HepG2 (cell line): ENCODE measurements around the gene FOXK2. TPM values are rescaled to one million over a fixed set of nuclear protein-coding genes. Genes with fewer than 3 reads are reported as not detected.

ENCODE experiments used
- BRCA1 ChIP-seq: sonication (generic); formaldehyde crosslinking; IDR thresholded peaks from 2 replicates; pipeline ENCODE4 v1.4.0; 2020; ENCODE audit warnings: missing genetic modification reagents
- CBX5 ChIP-seq: sonication (generic); formaldehyde crosslinking; IDR thresholded peaks from 2 replicates; pipeline ENCODE4 v1.4.0; 2020; ENCODE audit warnings: missing genetic modification reagents, borderline replicate concordance
- ESRRA ChIP-seq: sonication (generic); formaldehyde crosslinking; IDR thresholded peaks from 2 replicates; pipeline ENCODE4 v1.5.1; 2020; ENCODE audit warnings: mild to moderate bottlenecking, low read depth, missing genetic modification reagents
- FOXJ3 ChIP-seq: sonication (generic); formaldehyde crosslinking; IDR thresholded peaks from 2 replicates; pipeline ENCODE4 v1.4.0; 2020; ENCODE audit warnings: missing genetic modification reagents, mild to moderate bottlenecking, borderline replicate concordance
- GABPB1 ChIP-seq: IDR thresholded peaks from 2 replicates; pipeline ENCODE4 v1.6.1; 2016; ENCODE audit warnings: mild to moderate bottlenecking, missing genetic modification reagents, moderate library complexity, missing compliant biosample characterization
- GLMP ChIP-seq: sonication (generic); formaldehyde crosslinking; IDR thresholded peaks from 2 replicates; pipeline ENCODE4 v1.9.0; 2021; ENCODE audit warnings: missing genetic modification reagents, mild to moderate bottlenecking, borderline replicate concordance
- GTF2F1 ChIP-seq: fragments of 150-350 bp; IDR thresholded peaks from 2 replicates; pipeline ENCODE4 v1.6.1; 2014; ENCODE audit warnings: low read length
- HOXA9 ChIP-seq: sonication (generic); formaldehyde crosslinking; IDR thresholded peaks from 2 replicates; pipeline ENCODE4 v1.8.1; 2022; ENCODE audit warnings: missing genetic modification reagents, mild to moderate bottlenecking, moderate library complexity, borderline replicate concordance
- JUND ChIP-seq: sonication (generic); formaldehyde crosslinking; IDR thresholded peaks from 2 replicates; pipeline ENCODE4 v1.8.0; 2022; ENCODE audit warnings: mild to moderate bottlenecking, missing genetic modification reagents
- NR2C2 ChIP-seq: sonication (generic); formaldehyde crosslinking; IDR thresholded peaks from 2 replicates; pipeline ENCODE4 v1.4.0; 2020; ENCODE audit warnings: missing genetic modification reagents, mild to moderate bottlenecking, moderate library complexity, borderline replicate concordance
- SKIL ChIP-seq: sonication (generic); formaldehyde crosslinking; IDR thresholded peaks from 2 replicates; pipeline ENCODE4 v1.8.0; 2022; ENCODE audit warnings: missing genetic modification reagents, mild to moderate bottlenecking, moderate library complexity, borderline replicate concordance
- SOX5 ChIP-seq: IDR thresholded peaks from 2 replicates; pipeline ENCODE4 v1.6.1; 2016; ENCODE audit warnings: borderline replicate concordance
- TOE1 ChIP-seq: sonication (generic); formaldehyde crosslinking; IDR thresholded peaks from 2 replicates; pipeline ENCODE4 v1.4.0; 2020; ENCODE audit warnings: mild to moderate bottlenecking, missing genetic modification reagents
- ZGPAT ChIP-seq: IDR thresholded peaks from 2 replicates; pipeline ENCODE4 v1.6.1; 2016; ENCODE audit warnings: mild to moderate bottlenecking
- ZNF563 ChIP-seq: sonication (generic); formaldehyde crosslinking; IDR thresholded peaks from 2 replicates; pipeline ENCODE4 v1.8.0; 2022; ENCODE audit warnings: mild to moderate bottlenecking, moderate library complexity, missing genetic modification reagents
- ZNF609 ChIP-seq: sonication (generic); formaldehyde crosslinking; IDR thresholded peaks from 2 replicates; pipeline ENCODE4 v1.4.0; 2020; ENCODE audit warnings: mild to moderate bottlenecking, missing genetic modification reagents, borderline replicate concordance
- ZNF772 ChIP-seq: sonication (generic); formaldehyde crosslinking; IDR thresholded peaks from 2 replicates; pipeline ENCODE4 v1.5.0; 2020; ENCODE audit warnings: mild to moderate bottlenecking, missing genetic modification reagents
- ZNF777 ChIP-seq: sonication (generic); formaldehyde crosslinking; IDR thresholded peaks from 2 replicates; pipeline ENCODE4 v1.4.0; 2020; ENCODE audit warnings: missing genetic modification reagents
- polyA plus RNA-seq, 8 experiments: library from polyadenylated mRNA; depleted of rRNA in 3 of 8; stranded (reverse) in 7 of 8; unstranded in 1 of 8; fragments of >200 nt; fragmentation: Illumina TruSeq in 4 of 8; extraction: Trizol in 4 of 8; gene quantifications; 2 replicates each; pipeline versions ENCODE4 v1.2.1 to v1.2.3, GENCODE V29; 2011 to 2016; ENCODE audit warnings: low read depth in 4 of 8, missing spikeins in 1 of 8, mixed read lengths in 1 of 8; ENCODE audit not compliant: insufficient read depth in 1 of 8
- total RNA-seq, 5 experiments: library from RNA; depleted of rRNA; stranded (reverse); fragments of >200 nt; fragmentation: Illumina TruSeq; extraction: Trizol; gene quantifications; 2 replicates each; pipeline ENCODE4 v1.2.3, GENCODE V29; 2016; ENCODE audit warnings: low read depth in 1 of 5

The FOXK2 gene
- total and polyA plus RNA-seq, 2 of the 13 experiments (the other 11 are each of a cell fraction or from before 2014, with no cell fraction given) = 67.1 to 67.2 TPM

GRCh38 chr17:82519971-82520903 is 705 bp downstream of the FOXK2 start (continued):
- TF ChIP-seq SKIL = no peak
- TF ChIP-seq TOE1 (CRISPR knock-in tag) = no peak
- TF ChIP-seq ZNF777 (CRISPR knock-in tag) = no peak; the same call in 1 of the 2 replicates
- TF ChIP-seq GTF2F1 = 0 out of 2 replicates have a peak, but pooled peaks have one; percentile 16
- no peak for TF ChIP-seq JUND (CRISPR knock-in tag)
- no peak for TF ChIP-seq FOXJ3 (CRISPR knock-in tag)
- no peak for TF ChIP-seq GLMP (CRISPR knock-in tag)
- peak; percentile 60; the same call in 1 of the 2 replicates for TF ChIP-seq GABPB1 (CRISPR knock-in tag)
- TF ChIP-seq ZNF609 = no peak
- TF ChIP-seq ZGPAT (CRISPR knock-in tag) = peak; percentile 41; the same call in 1 of the 2 replicates
- TF ChIP-seq ESRRA (CRISPR knock-in tag) = no peak; the same call in 1 of the 2 replicates
- TF ChIP-seq ZNF772 (CRISPR knock-in tag) = peak; percentile 70; the same call in 1 of the 2 replicates
- TF ChIP-seq BRCA1 (CRISPR knock-in tag) = no peak
- peak; percentile 61; the same call in 1 of the 2 replicates for TF ChIP-seq ZNF563 (CRISPR knock-in tag)
- TF ChIP-seq HOXA9 (CRISPR knock-in tag) = no peak; the same call in 1 of the 2 replicates
- 0 out of 2 replicates have a peak, but pooled peaks have one; percentile 37 for TF ChIP-seq NR2C2
- TF ChIP-seq CBX5 (CRISPR knock-in tag) = no peak
- peak; percentile 42; the same call in 1 of the 2 replicates for TF ChIP-seq SOX5 (CRISPR knock-in tag)
